Smooth muscle cell (in vitro differentiated cells): ENCODE measurements around the gene ZCCHC24. TPM values are rescaled to one million over a fixed set of nuclear protein-coding genes. Genes with fewer than 3 reads are reported as not detected.

Experiments used
- DNase-seq: peaks from one replicate; lab custom pipeline; 2025; ENCODE audit not compliant: unreplicated experiment; lab: John Stamatoyannopoulos, UW
- H2AFZ ChIP-seq: fragments of 200-600 bp; sonication (generic); 2 replicates; pipeline ENCODE4 v1.6.0; 2016; ENCODE audit warnings: antibody characterized with exemption, low read depth, mild to moderate bottlenecking
- H3F3A ChIP-seq: fragments of 200-600 bp; sonication (generic); 2 replicates; pipeline ENCODE4 v1.6.0; 2017; ENCODE audit warnings: antibody characterized with exemption, low read depth
- H3K27ac ChIP-seq: fragments of 200-600 bp; sonication (generic); 2 replicates; pipeline ENCODE4 v1.5.1; 2016; ENCODE audit warnings: low read depth, mild to moderate bottlenecking
- H3K27me3 ChIP-seq: fragments of 200-600 bp; sonication (generic); 2 replicates; pipeline ENCODE4 v1.6.1; 2016; ENCODE audit warnings: low read depth, mild to moderate bottlenecking
- H3K36me3 ChIP-seq: fragments of 200-600 bp; sonication (generic); 2 replicates; pipeline ENCODE4 v1.5.1; 2016; ENCODE audit warnings: low read depth
- H3K4me1 ChIP-seq: fragments of 200-600 bp; sonication (generic); 2 replicates; pipeline ENCODE4 v1.5.1; 2016; ENCODE audit warnings: low read depth
- H3K4me2 ChIP-seq: fragments of 200-600 bp; sonication (generic); 2 replicates; pipeline ENCODE4 v1.6.0; 2016; ENCODE audit warnings: mild to moderate bottlenecking
- H3K4me3 ChIP-seq: fragments of 200-600 bp; sonication (generic); 2 replicates; pipeline ENCODE4 v1.5.1; 2016; ENCODE audit warnings: mild to moderate bottlenecking
- H3K79me2 ChIP-seq: fragments of 200-600 bp; sonication (generic); 2 replicates; pipeline ENCODE4 v1.6.0; 2016; ENCODE audit warnings: low read depth, mild to moderate bottlenecking
- H3K9ac ChIP-seq: fragments of 200-600 bp; sonication (generic); 2 replicates; pipeline ENCODE4 v1.6.0; 2016; ENCODE audit warnings: low read depth
- H3K9me3 ChIP-seq: fragments of 200-600 bp; sonication (generic); replicated peaks from 2 replicates; pipeline ENCODE4 v1.5.1; 2016; ENCODE audit warnings: low read depth
- H4K20me1 ChIP-seq: fragments of 200-600 bp; sonication (generic); 2 replicates; pipeline ENCODE4 v1.6.0; 2016; ENCODE audit warnings: low read depth
- CTCF ChIP-seq: fragments of 200-600 bp; sonication (generic); IDR thresholded peaks from 2 replicates; pipeline ENCODE4 v1.5.1; 2017; ENCODE audit warnings: borderline replicate concordance, mild to moderate bottlenecking, antibody characterized with exemption; ENCODE audit not compliant: insufficient read depth, poor library complexity, severe bottlenecking
- WGBS: methylation state at CpG from one replicate; pipeline ENCODE4 v1.1.7; 2016; ENCODE audit warnings: low lambda C conversion rate; 5-methylcytosine and 5-hydroxymethylcytosine counted together
- polyA plus RNA-seq: library from polyadenylated mRNA; unstranded; fragments of >200 nt; fragmentation: Nextera tagmentation; extraction: Ambion mirVana; gene quantifications from 2 replicates; pipeline ENCODE4 v1.2.1, GENCODE V29; 2016
- total RNA-seq: library from RNA; depleted of rRNA; stranded (reverse); fragments of >200 nt; gene quantifications from 2 replicates; pipeline ENCODE4 v1.2.3, GENCODE V29; 2014

Gene ZCCHC24
- total and polyA plus RNA-seq, 2 experiments from 2014 or later: 21.9 to 52.1 TPM

GRCh38 chr10:79390057-79390456, 55.4 kb downstream of the ZCCHC24 start:
- no peaks in the 10 kb centered on the region for H3K9me3 ChIP-seq
- H2AFZ ChIP-seq: no peak overlapping the region
- no peak for DNase-seq
- H3K4me3 ChIP-seq: no peak overlapping the region
- no peak overlapping the region for H3K4me2 ChIP-seq
- WGBS: 96% methylated on average over 2 of the region's 2 CpGs
- H3K9ac ChIP-seq: no peak overlapping the region
- peaks cover 10% of the 10 kb centered on the region for H3K79me2 ChIP-seq
- H3K4me1 ChIP-seq: no peaks in the 10 kb centered on the region
- H3F3A ChIP-seq: no peaks in the 10 kb centered on the region
- H3K36me3 ChIP-seq: no peaks in the 10 kb centered on the region
- no peaks in the 10 kb centered on the region for H3K27me3 ChIP-seq
- no peaks in the 10 kb centered on the region for H4K20me1 ChIP-seq
- TF ChIP-seq CTCF: no peak
- no peak overlapping the region for H3K27ac ChIP-seq

GRCh38 chr10:79387974-79388850, 57.2 kb downstream of the ZCCHC24 start:
- Histone ChIP-seq H3K27ac (no peak overlapping the region), H3K79me2 (no peaks in the 10 kb centered on the region), H3K4me3 (no peak overlapping the region), H3K9me3 (no peaks in the 10 kb centered on the region), H3K4me1 (no peaks in the 10 kb centered on the region), H3K27me3 (no peaks in the 10 kb centered on the region), H3K4me2 (no peak overlapping the region), H2AFZ (no peak overlapping the region), H3K36me3 (no peaks in the 10 kb centered on the region), H3K9ac (no peak overlapping the region), H4K20me1 (no peaks in the 10 kb centered on the region), H3F3A (peaks cover 8% of the 10 kb centered on the region)
- DNase-seq: no peak
- 86% methylated on average over 11 of the region's 11 CpGs for WGBS
- TF ChIP-seq CTCF: no peak

GRCh38 chr10:79387466-79387973, 57.9 kb downstream of the ZCCHC24 start:
- no peaks in the 10 kb centered on the region for H3K27me3 ChIP-seq
- peaks cover 13% of the 10 kb centered on the region for H3F3A ChIP-seq
- no peak overlapping the region for H3K27ac ChIP-seq
- DNase-seq: no peak
- no peak overlapping the region for H2AFZ ChIP-seq
- H3K36me3 ChIP-seq: no peaks in the 10 kb centered on the region
- no peaks in the 10 kb centered on the region for H3K9me3 ChIP-seq
- no peak for TF ChIP-seq CTCF
- H3K9ac ChIP-seq: no peak overlapping the region
- H3K4me3 ChIP-seq: no peak overlapping the region
- H3K4me1 ChIP-seq: no peaks in the 10 kb centered on the region
- WGBS: 89% methylated on average over 5 of the region's 5 CpGs
- H3K79me2 ChIP-seq: no peaks in the 10 kb centered on the region
- H3K4me2 ChIP-seq: no peak overlapping the region
- no peaks in the 10 kb centered on the region for H4K20me1 ChIP-seq
